ENCODE data around the gene KDM2A. TPM values are rescaled to one million over a fixed set of nuclear protein-coding genes. Genes with fewer than 3 reads are reported as not detected.

KDM2A gene
- total RNA-seq, 1 experiment from 2014 or later = 50.4 TPM

- POLR2A ChIA-PET = no interaction called here
These were observed 83.0 kb downstream of the KDM2A start for GRCh38 chr11:67202028-67202427.

More at GRCh38 chr11:67202028-67202427, 83.0 kb downstream of the KDM2A start:
- ChIA-PET CTCF (no interaction called here), RAD21 (ENCODE audit: low non-redundant PET in 1 of 2, low total read pairs in 2 of 2, uncharacterized antibody in 2 of 2, unreplicated experiment in 2 of 2) (no interaction called here)
- Histone ChIP-seq H3K4me1 (ENCODE audit: control insufficient read depth in 1 of 2, insufficient read depth in 2 of 2, low read length in 2 of 2) (no peaks in the 10 kb centered on the region), H3K4me3 (replicated peaks in 1 of 2; ENCODE audit: low read depth in 1 of 2, low read length in 2 of 2) (no peak overlapping the region), H3K27me3 (ENCODE audit: insufficient read depth, low read length) (no peaks in the 10 kb centered on the region), H3K36me3 (ENCODE audit: control insufficient read depth in 1 of 2, insufficient read depth in 2 of 2, low read length in 2 of 2) (peaks cover 0 to 3% of the 10 kb centered on the region in 2 experiments; a peak in 1 of 4 replicates), H4K20me1 (ENCODE audit: insufficient read depth) (no peaks in the 10 kb centered on the region), H3K4me2 (ENCODE audit: low read length) (no peak overlapping the region), H3K9ac (ENCODE audit: low read length) (no peak overlapping the region), H2AFZ (ENCODE audit: low read depth, low read length, poor library complexity, severe bottlenecking) (no peak overlapping the region), H3K79me2 (ENCODE audit: insufficient read depth, low read length) (no peaks in the 10 kb centered on the region), H3K27ac (ENCODE audit: low read depth, low read length) (no peak overlapping the region), H3K9me2 (ENCODE audit: insufficient read depth) (no peaks in the 10 kb centered on the region), H3K9me3 (ENCODE audit: control insufficient read depth in 1 of 2, insufficient read depth in 1 of 2, low read depth in 1 of 2, low read length in 2 of 2) (no peaks in the 10 kb centered on the region)
- intact Hi-C loops (cut with micrococcal nuclease) = no loop called here
- TF ChIP-seq TCF7L2 (IDR thresholded peaks at IDR 0.05; ENCODE audit: borderline replicate concordance, extremely low read depth, insufficient read depth, insufficient read length) = no peak
- TF ChIP-seq POLR2AphosphoS5 (IDR thresholded peaks at IDR 0.05; ENCODE audit: low read depth, low read length) = no peak
- TF ChIP-seq, protein P1, sequence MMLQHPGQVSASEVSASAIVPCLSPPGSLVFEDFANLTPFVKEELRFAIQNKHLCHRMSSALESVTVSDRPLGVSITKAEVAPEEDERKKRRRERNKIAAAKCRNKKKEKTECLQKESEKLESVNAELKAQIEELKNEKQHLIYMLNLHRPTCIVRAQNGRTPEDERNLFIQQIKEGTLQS (IDR thresholded peaks at IDR 0.05) = no peak
- no peak for TF ChIP-seq EZH2 (IDR thresholded peaks at IDR 0.05)
- TF ChIP-seq, protein P2, sequence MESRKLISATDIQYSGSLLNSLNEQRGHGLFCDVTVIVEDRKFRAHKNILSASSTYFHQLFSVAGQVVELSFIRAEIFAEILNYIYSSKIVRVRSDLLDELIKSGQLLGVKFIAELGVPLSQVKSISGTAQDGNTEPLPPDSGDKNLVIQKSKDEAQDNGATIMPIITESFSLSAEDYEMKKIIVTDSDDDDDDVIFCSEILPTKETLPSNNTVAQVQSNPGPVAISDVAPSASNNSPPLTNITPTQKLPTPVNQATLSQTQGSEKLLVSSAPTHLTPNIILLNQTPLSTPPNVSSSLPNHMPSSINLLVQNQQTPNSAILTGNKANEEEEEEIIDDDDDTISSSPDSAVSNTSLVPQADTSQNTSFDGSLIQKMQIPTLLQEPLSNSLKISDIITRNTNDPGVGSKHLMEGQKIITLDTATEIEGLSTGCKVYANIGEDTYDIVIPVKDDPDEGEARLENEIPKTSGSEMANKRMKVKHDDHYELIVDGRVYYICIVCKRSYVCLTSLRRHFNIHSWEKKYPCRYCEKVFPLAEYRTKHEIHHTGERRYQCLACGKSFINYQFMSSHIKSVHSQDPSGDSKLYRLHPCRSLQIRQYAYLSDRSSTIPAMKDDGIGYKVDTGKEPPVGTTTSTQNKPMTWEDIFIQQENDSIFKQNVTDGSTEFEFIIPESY (IDR thresholded peaks at IDR 0.05; ENCODE audit: extremely low read depth, insufficient replicate concordance, low read length) = no peak
- TF ChIP-seq RAD21 (IDR thresholded peaks at IDR 0.05; ENCODE audit: low read depth) = no peak
- no peak for TF ChIP-seq SP1 (IDR thresholded peaks at IDR 0.05; ENCODE audit: low read depth)
- TF ChIP-seq EGR1 (IDR thresholded peaks at IDR 0.05; ENCODE audit: low read depth) = no peak
- TF ChIP-seq ZFX (IDR thresholded peaks at IDR 0.05) = no peak
- no peak for TF ChIP-seq JUND (IDR thresholded peaks at IDR 0.05)
- no peak for TF ChIP-seq MAX (IDR thresholded peaks at IDR 0.05)
- TF ChIP-seq SIN3A (IDR thresholded peaks at IDR 0.05; ENCODE audit: low read depth) = no peak
- no TSS peak for BruUV-seq (replicated peaks)
- ATAC-seq = no peak
- DNase-seq (ENCODE audit: low read depth, low spot score) = no peak

Data from HCT116 (cell line).